G401 (cell line): ENCODE data around the gene BMERB1. TPM values are rescaled to one million over a fixed set of nuclear protein-coding genes. Genes with fewer than 3 reads are reported as not detected.
"Not testable (repeated sequence)": the region's sequence is repeated elsewhere in the genome, so short reads cannot be mapped to it uniquely, and the experiment has no call there.

ENCODE experiments used
- DNase-seq: peaks from one replicate; pipeline ENCODE4 v3.0.0-alpha.2; 2015; ENCODE audit warnings: low spot score
- in situ Hi-C: cut with HindIII; loops from 2 replicates; pipeline ENCODE4 v1.10.0; 2016; ENCODE audit warnings: low sequenced_read_pairs, mixed read lengths
- total RNA-seq: library from RNA; depleted of rRNA; stranded (reverse); fragments of >200 nt; shearing (Covaris generic); gene quantifications from 2 replicates; pipeline ENCODE4 v1.2.3, GENCODE V29; 2014

BMERB1 gene
- total RNA-seq, 1 experiment from 2014 or later, result 32.9 TPM

GRCh38 chr16:15418206-15418605 is 16.2 kb upstream of the BMERB1 start:
- DNase-seq, result no peak
- in situ Hi-C loops, result no loop called here

- DNase-seq, in situ Hi-C loops: not testable (repeated sequence)
Observed at GRCh38 chr16:15421696-15422095, 12.7 kb upstream of the BMERB1 start.

DNA sequence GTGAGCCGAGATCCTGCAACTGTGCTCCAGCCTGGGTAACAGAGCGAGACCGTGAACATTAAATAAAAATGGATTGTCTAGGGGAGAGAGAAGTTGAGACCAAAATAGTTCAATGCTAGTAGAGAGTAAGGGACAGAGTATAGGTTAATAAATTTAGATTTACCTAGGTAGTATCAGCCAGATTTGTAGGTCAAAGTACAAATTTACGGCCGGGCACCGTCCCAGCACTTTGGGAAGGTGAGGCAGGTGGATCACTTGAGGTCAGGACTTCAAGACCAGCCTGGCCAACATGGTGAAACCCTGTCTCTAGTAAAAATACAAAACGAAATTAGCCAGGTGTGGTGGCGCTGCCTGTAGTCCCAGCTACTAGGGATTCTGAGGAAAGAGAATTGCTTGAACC is 12.2 kb upstream of the BMERB1 start:
- no peak for DNase-seq
- in situ Hi-C loops, result no loop called here

DNA sequence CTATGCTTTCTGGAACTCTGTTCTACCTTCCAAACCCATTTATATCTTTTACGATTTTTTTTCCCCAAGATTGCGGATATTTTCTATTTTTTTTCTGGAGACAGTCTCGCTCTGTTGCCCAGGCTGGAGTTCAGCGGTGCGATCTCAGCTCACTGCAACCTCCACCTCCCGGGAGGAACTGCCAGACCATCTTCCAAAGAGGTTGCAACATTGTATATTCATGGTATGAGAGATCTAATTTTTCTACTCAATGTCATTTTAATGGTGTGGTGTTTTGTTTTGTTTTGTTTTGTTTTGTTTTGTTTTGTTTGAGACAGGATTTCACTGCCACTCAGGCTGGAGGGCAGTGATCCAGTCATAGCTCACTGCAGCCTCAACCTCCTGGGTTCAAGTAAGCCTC is 8.5 kb upstream of the BMERB1 start:
- DNase-seq, result no peak
- in situ Hi-C loops, result no loop called here

- DNase-seq, result no peak
- in situ Hi-C loops, result no loop called here
Observed at GRCh38 chr16:15426796-15427195, 7.6 kb upstream of the BMERB1 start.

GRCh38 chr16:15427648-15428239 is 6.6 kb upstream of the BMERB1 start:
- peak; percentile 67 for DNase-seq
- in situ Hi-C loops, result no loop called here

GRCh38 chr16:15430884-15431283 is 3.5 kb upstream of the BMERB1 start:
- in situ Hi-C loops, DNase-seq: not testable (repeated sequence)

- in situ Hi-C loops, result no loop called here
- no peak for DNase-seq
Observed at GRCh38 chr16:15434079-15434424, 336 bp upstream of the BMERB1 start.

DNA sequence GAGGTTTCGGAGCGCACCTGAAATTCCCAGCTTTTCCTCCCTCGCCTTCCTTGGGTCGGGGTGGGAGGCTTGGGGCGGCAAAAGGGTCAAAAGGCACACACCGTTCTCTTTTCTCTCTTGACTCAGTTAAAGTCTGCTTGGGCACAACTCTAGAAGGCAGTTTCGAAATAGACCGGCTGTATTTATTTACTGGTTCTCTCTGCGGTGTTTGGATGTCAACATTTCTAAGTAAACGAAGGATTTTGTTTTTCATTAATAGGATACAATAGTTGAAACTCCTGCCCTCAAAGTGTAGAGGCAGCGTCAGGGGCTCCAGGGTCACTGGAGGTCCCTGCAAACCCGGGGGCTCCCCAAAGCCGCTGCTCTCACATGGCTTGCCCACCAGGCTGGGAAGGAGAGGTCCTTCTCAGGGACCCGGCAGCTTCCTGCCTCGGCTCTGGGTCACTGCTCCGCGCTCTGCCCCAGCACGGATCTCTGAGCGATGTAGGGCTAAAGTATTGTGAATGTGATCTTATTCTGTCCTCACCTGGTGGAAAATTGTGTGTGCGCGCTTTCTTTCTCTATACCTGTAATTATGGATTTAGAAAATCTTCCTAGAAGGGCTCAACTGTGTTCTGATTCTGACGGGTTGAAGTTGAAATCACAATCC is 952 bp downstream of the BMERB1 start:
- peak; percentile 1 for DNase-seq
- in situ Hi-C loops, result no loop called here

DNA sequence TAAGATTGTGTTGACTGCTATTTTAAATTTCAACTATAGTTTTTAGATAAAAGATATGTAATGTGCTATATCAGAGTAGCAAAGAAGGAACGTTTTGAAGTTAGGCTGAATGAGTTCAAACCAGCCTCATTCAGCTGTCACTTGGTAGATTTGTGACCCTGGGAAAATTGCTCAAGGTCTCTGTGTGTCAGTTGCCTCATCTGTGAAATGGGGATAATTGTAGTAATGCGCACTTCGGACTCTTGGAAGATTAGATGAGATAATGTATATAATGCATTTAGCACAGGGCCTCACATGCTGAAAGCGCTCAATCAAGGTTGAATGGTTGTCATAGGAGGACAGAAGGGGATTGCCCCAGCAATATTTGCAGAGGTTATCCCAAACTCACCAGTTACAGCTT is 4.7 kb downstream of the BMERB1 start:
- in situ Hi-C loops, result no loop called here
- DNase-seq, result no peak

- in situ Hi-C loops, result no loop called here
- no peak for DNase-seq
Observed at GRCh38 chr16:15439521-15439920, 5.1 kb downstream of the BMERB1 start.

- in situ Hi-C loops, result no loop called here
- DNase-seq, result no peak
Observed at GRCh38 chr16:15440852-15441251, 6.5 kb downstream of the BMERB1 start.

DNA sequence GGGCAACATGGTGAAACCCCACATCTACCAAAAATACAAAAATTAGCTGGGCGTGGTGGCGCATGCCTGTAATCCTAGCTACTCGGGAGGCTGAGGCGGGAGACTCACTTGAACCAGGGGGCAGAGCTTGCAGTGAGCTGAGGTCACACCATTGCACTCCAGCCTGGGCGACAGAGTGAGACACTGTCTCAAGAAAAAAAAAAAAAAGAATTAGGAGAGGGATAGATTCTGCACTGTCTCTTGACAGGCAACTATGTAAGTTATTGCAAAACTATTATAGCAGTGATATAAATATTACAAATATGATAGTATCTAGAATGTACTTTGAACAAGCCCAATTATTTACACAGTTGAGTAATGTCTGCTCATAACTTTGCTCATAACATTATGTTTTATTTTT is 7.8 kb downstream of the BMERB1 start:
- in situ Hi-C loops, DNase-seq: not testable (repeated sequence)

- in situ Hi-C loops, result no loop called here
- DNase-seq, result no peak
Observed at GRCh38 chr16:15443753-15444152, 9.4 kb downstream of the BMERB1 start.

GRCh38 chr16:15444264-15444663 is 9.9 kb downstream of the BMERB1 start:
- no peak for DNase-seq
- in situ Hi-C loops, result no loop called here

DNA sequence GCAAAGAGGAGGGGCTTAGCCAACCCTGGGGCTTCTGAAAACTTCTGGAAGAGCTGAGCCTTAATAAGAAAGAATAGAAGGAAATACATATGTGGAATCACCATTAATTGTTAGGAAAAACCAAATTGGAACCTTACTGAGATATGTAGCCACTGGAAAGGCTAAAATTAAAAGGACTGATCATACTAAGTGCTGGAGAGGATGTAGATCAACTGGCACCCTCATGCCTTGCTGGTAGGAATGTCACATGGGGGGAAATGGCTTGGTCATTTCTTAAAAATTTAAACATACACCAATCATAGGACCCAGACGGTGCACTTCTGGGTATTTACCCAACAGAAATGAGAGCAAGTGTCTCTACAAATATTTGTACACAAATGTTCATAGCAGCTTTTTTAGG is 11.1 kb downstream of the BMERB1 start:
- in situ Hi-C loops, result loop anchor here (5.0 kb wide), 1 partner anchor 62 kb away; no protein-coding TSS in a partner anchor
- DNase-seq, result no peak

DNA sequence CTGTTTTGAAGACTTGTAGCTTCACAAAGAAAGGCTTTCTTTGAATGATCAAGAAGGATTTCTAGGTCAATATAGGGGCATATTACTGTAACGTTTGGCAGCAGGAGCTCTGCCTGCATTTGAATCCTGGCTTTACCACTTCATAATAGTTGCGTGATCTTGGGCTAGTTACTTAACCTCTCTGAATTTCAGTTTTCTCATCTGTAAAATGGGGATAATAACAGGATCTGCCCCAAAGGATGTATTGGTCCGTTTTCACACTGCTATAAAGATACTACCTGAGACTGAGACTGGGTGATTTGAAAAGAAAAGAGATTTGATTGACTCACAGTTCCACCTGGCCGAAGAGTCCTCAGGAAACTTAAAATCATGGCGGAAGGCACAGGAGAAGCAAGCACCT is 12.5 kb downstream of the BMERB1 start:
- in situ Hi-C loops, result loop anchor here (5.0 kb wide), 1 partner anchor 60 kb away; no protein-coding TSS in a partner anchor
- no peak for DNase-seq

DNA sequence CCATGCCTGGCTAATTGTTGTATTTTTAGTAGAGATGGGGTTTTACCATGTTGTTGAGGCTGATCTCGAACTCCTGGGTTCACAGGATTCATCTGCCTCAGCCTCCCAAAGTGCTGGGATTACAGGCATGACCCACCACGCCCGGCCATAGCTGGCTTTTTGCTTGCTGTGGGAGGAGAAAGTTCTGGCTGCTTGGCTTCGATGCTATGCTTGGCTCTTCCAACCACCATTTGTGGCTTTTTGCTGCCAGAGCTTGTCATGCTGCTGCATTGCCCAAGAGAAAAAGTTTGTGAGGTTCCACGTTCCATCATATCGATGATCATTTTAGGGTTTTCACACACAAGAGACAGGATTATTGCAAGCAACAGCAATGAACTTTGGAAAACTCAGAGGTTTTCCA is 16.2 kb downstream of the BMERB1 start:
- in situ Hi-C loops, result no loop called here
- no peak for DNase-seq

- no peak for DNase-seq
- in situ Hi-C loops, result no loop called here
Observed at GRCh38 chr16:15451098-15451731, 16.8 kb downstream of the BMERB1 start.

- in situ Hi-C loops, result no loop called here
- no peak for DNase-seq
Observed at GRCh38 chr16:15452246-15452855, 18.0 kb downstream of the BMERB1 start.
